ENCODE results near the gene ZNF354B.

Gene ZNF354B

DNA sequence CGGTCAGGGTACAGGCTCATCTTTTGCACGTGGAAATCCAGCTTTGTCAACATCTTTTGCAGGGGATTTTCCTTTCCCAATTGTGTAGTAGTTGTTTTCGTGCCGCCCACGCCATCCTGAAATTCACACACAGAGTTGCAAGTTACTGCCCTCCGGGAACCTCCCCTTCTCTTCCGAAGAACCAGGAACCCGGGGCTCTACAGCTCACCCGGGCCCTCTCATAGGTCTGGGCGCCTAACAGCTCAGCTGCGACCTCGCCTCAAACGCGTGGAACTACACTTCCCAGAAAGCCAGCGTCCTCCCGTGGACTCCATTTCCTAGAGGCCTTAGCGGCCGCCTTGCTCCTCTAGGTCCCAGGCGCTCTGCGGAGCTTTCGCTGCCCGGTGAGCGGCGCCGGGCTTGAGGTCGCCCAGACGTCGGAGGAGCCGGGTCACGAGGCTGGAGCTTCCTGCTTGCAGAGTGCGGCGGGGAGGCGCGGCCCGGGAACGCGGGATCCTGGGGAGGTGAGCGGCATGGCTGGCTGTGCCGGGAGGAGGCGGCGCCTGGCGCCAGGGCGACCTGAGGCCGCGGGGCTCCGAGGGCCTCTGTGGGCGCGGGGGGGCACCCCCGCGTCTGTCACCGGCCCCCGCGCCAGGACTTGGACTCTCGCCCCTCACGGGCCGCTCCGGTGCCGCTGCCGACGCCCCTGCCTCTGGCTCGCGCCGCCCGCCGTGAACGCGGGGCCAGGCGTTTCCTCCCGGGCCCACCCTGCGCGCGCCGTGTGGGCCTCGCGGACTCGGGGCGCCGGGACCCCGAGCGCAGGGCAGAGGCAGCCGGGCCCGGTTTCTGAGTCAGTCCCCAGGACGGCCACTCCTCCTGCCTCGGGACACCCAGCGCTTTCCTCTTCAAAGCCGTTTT, at the start of gene ZNF354B:
Gene ZNF354B (plus strand): TSS at position 329 of the 897 bp plus-strand sequence. CDS start 1,095 bp downstream, outside the sequence.
- peak; percentile 68 for DNase-seq (ENCODE audit: low read depth, low spot score)
- Histone ChIP-seq H3K9ac (ENCODE audit: insufficient read length) (peak within 1 kb of the TSS; percentile 85), H3K9me3 (ENCODE audit: low read depth, low read length) (peaks cover 22% of the 10 kb centered on the region), H3K27ac (0 out of 2 replicates have a peak within 1 kb of the TSS, but pooled peaks have one; percentile 25), H3K36me3 (ENCODE audit: insufficient read depth, low read length) (peaks cover 38% of the 10 kb centered on the region), H3K4me3 (peak within 1 kb of the TSS; percentile 95)
- TF ChIP-seq FOXP2 (optimal IDR thresholded peaks at IDR 0.05; ENCODE audit: control extremely low read depth, extremely low read length, insufficient read depth) = peak; percentile 78
- TF ChIP-seq POLR2AphosphoS5 (IDR thresholded peaks at IDR 0.05; ENCODE audit: borderline replicate concordance, low read depth, low read length) = peak; percentile 88
- no peak for TF ChIP-seq EZH2 (IDR thresholded peaks at IDR 0.05)

DNA sequence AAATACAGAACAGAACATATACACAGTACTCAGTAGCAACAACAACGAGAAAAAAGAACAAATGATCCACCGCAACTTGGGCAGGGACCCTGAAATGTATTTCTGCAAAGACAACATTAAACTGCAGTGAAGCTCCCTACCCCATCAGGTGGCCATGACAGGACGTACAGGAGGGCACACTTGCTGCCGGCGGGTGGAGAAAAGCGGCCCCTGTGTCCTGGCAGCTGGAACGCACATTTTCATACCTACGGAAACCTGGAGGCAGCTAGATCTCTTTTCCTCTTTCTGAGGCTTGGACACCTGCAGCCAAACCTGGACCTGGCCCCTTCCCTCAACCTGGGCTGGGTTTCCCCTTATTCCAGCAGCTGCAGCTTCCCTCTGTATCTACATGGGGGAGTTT, 42.2 kb upstream of the ZNF354B start:
- Histone ChIP-seq H3K4me3 (no peak overlapping the region), H3K36me3 (ENCODE audit: insufficient read depth, low read length) (no peaks in the 10 kb centered on the region), H3K27ac (no peak overlapping the region), H3K9me3 (ENCODE audit: low read depth, low read length) (no peaks in the 10 kb centered on the region), H3K9ac (ENCODE audit: insufficient read length) (no peak overlapping the region)
- DNase-seq (ENCODE audit: low read depth, low spot score) = no peak
- TF ChIP-seq FOXP2 (optimal IDR thresholded peaks at IDR 0.05; ENCODE audit: control extremely low read depth, extremely low read length, insufficient read depth) = no peak
- TF ChIP-seq POLR2AphosphoS5 (IDR thresholded peaks at IDR 0.05; ENCODE audit: borderline replicate concordance, low read depth, low read length) = no peak
- TF ChIP-seq EZH2 (IDR thresholded peaks at IDR 0.05) = no peak

DNA sequence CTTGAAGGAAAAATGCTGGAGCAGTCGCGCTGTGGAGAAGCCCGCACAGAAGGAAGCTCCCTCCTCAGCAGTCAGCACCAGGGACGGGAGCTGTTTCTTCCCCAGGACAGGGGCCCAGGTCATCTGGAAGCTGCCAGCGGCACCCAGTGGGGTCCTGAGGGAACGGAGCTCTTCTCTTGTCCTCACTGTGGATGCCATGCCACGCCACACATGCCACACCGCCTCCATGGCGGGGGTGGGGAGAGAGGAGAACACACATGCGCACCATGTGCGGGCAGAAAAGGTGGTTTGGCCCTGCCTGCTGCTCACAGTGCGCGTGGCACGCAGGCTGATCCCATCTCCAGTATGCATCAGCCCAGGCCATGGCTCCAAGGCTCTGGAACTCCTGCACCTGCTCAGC, 41.7 kb upstream of the ZNF354B start:
- Histone ChIP-seq H3K27ac (no peak overlapping the region), H3K9me3 (ENCODE audit: low read depth, low read length) (no peaks in the 10 kb centered on the region), H3K36me3 (ENCODE audit: insufficient read depth, low read length) (no peaks in the 10 kb centered on the region), H3K4me3 (no peak overlapping the region), H3K9ac (ENCODE audit: insufficient read length) (no peak overlapping the region)
- TF ChIP-seq FOXP2 (optimal IDR thresholded peaks at IDR 0.05; ENCODE audit: control extremely low read depth, extremely low read length, insufficient read depth) (no peak), POLR2AphosphoS5 (IDR thresholded peaks at IDR 0.05; ENCODE audit: borderline replicate concordance, low read depth, low read length) (no peak), EZH2 (IDR thresholded peaks at IDR 0.05) (no peak)
- DNase-seq (ENCODE audit: low read depth, low spot score) = no peak

DNA sequence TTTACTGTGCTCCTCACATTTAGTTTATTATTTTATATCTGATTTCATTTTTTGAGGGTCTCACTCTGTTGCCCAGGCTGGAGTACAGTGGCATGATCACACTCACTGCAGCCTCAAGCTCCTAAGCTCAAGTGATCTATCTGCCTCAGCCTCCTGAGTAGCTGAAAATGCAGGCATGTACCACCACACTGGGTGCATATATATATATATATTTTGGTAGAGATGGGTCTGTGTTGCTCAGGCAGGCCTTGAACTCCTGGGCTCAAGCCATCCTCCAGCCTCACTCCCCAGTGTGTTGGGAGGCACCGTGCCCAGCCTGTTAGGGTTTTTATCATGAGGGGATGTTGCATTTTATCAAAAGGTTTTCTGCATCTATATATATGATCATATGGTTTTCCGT, 39.8 kb upstream of the ZNF354B start:
- H3K9ac ChIP-seq (ENCODE audit: insufficient read length) = no peak overlapping the region
- no peak overlapping the region for H3K27ac ChIP-seq
- H3K9me3 ChIP-seq (ENCODE audit: low read depth, low read length) = no peaks in the 10 kb centered on the region
- no peak for TF ChIP-seq EZH2 (IDR thresholded peaks at IDR 0.05)
- TF ChIP-seq POLR2AphosphoS5 (IDR thresholded peaks at IDR 0.05; ENCODE audit: borderline replicate concordance, low read depth, low read length) = no peak
- TF ChIP-seq FOXP2 (optimal IDR thresholded peaks at IDR 0.05; ENCODE audit: control extremely low read depth, extremely low read length, insufficient read depth) = no peak
- no peaks in the 10 kb centered on the region for H3K36me3 ChIP-seq (ENCODE audit: insufficient read depth, low read length)
- no peak overlapping the region for H3K4me3 ChIP-seq
- no peak for DNase-seq (ENCODE audit: low read depth, low spot score)

DNA sequence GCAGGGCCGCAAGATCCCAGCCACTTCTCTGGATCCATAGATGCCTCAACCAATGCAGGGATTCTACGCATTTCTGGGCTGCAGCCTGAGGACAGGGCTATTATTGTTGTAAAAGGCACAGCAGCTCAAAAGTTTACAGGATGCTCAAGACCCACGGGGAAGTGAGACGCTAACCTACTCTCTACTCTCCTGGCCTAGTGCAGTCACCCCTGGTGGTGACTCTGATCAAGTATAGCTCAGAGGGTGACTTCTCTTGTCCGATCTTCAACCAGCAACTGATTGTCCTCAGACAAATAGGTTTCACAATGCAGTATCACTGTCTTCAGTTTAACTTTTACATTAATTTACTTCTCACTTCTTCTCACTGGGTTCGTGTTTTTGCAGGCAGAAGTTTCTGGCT, 34.3 kb upstream of the ZNF354B start:
- Histone ChIP-seq H3K27ac (no peak overlapping the region), H3K9me3 (ENCODE audit: low read depth, low read length) (no peaks in the 10 kb centered on the region), H3K4me3 (no peak overlapping the region), H3K9ac (ENCODE audit: insufficient read length) (no peak overlapping the region), H3K36me3 (ENCODE audit: insufficient read depth, low read length) (no peaks in the 10 kb centered on the region)
- no peak for TF ChIP-seq POLR2AphosphoS5 (IDR thresholded peaks at IDR 0.05; ENCODE audit: borderline replicate concordance, low read depth, low read length)
- no peak for TF ChIP-seq EZH2 (IDR thresholded peaks at IDR 0.05)
- no peak for TF ChIP-seq FOXP2 (optimal IDR thresholded peaks at IDR 0.05; ENCODE audit: control extremely low read depth, extremely low read length, insufficient read depth)
- DNase-seq (ENCODE audit: low read depth, low spot score) = no peak

DNA sequence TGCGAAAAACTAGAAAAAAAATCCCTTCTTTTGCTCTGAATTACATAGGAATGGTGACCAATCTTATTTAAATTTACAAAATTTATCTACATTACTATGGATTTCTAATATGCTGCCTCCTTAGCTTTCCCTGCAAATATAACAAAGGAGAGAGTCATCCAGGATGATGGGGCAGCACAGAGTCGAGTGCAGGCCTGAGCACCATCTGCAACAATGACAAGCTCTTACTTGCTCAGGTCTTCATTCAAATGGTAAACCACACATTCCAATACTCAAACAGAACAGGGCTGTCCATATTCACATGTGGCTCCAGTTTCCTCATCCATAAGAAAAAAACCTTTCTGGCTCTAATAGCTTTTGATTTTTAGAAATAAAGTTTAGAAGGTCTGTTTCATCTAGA, 33.5 kb upstream of the ZNF354B start:
- Histone ChIP-seq H3K36me3 (ENCODE audit: insufficient read depth, low read length) (no peaks in the 10 kb centered on the region), H3K9ac (ENCODE audit: insufficient read length) (no peak overlapping the region), H3K4me3 (no peak overlapping the region), H3K27ac (no peak overlapping the region), H3K9me3 (ENCODE audit: low read depth, low read length) (no peaks in the 10 kb centered on the region)
- TF ChIP-seq POLR2AphosphoS5 (IDR thresholded peaks at IDR 0.05; ENCODE audit: borderline replicate concordance, low read depth, low read length) = no peak
- no peak for TF ChIP-seq EZH2 (IDR thresholded peaks at IDR 0.05)
- no peak for TF ChIP-seq FOXP2 (optimal IDR thresholded peaks at IDR 0.05; ENCODE audit: control extremely low read depth, extremely low read length, insufficient read depth)
- no peak for DNase-seq (ENCODE audit: low read depth, low spot score)

DNA sequence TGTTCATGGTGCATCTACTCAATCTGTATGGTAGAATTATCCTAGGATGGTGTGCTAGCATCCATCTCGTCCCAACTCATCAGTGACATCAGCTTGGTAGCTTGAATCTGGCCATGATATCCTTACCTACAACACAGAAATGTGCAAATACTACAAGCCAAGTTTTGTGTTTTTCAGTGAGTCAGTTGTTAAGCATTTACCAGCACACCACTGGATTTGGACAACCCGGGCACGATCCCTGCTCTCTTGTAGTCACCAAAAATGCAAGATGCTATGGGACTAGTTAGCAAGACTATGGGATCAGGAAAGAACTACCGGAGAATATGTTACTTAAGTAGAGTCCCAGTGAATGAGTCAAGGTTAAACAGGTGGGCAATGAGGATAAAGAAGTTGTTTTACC, 32.1 kb upstream of the ZNF354B start:
- H3K27ac ChIP-seq = no peak overlapping the region
- no peaks in the 10 kb centered on the region for H3K36me3 ChIP-seq (ENCODE audit: insufficient read depth, low read length)
- DNase-seq (ENCODE audit: low read depth, low spot score) = no peak
- no peak overlapping the region for H3K4me3 ChIP-seq
- no peaks in the 10 kb centered on the region for H3K9me3 ChIP-seq (ENCODE audit: low read depth, low read length)
- no peak overlapping the region for H3K9ac ChIP-seq (ENCODE audit: insufficient read length)
- TF ChIP-seq FOXP2 (optimal IDR thresholded peaks at IDR 0.05; ENCODE audit: control extremely low read depth, extremely low read length, insufficient read depth) (no peak), EZH2 (IDR thresholded peaks at IDR 0.05) (no peak), POLR2AphosphoS5 (IDR thresholded peaks at IDR 0.05; ENCODE audit: borderline replicate concordance, low read depth, low read length) (no peak)

DNA sequence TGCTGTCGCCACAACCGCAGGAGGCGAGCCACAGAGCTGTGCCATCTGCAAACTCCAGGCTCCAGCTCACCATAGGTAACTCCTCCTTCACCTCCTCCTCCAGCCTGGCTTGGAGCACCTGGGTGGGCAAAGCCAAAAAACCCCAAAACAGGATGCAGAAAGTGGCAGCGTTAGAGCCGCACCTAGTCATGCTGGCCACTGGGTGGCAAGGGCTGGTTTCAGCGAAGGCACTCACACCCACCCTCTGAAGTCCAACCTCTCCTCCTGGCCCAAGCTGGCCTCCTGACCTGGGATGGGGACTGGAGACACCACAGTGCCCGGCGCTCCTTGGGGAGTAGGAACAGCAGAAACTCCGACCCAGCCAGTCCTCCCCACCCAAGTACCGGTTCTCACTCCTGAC, 28.7 kb upstream of the ZNF354B start:
- DNase-seq (ENCODE audit: low read depth, low spot score) = no peak
- H3K9ac ChIP-seq (ENCODE audit: insufficient read length) = no peak overlapping the region
- TF ChIP-seq POLR2AphosphoS5 (IDR thresholded peaks at IDR 0.05; ENCODE audit: borderline replicate concordance, low read depth, low read length) = no peak
- no peak for TF ChIP-seq FOXP2 (optimal IDR thresholded peaks at IDR 0.05; ENCODE audit: control extremely low read depth, extremely low read length, insufficient read depth)
- TF ChIP-seq EZH2 (IDR thresholded peaks at IDR 0.05) = no peak
- no peaks in the 10 kb centered on the region for H3K9me3 ChIP-seq (ENCODE audit: low read depth, low read length)
- no peak overlapping the region for H3K4me3 ChIP-seq
- no peaks in the 10 kb centered on the region for H3K36me3 ChIP-seq (ENCODE audit: insufficient read depth, low read length)
- no peak overlapping the region for H3K27ac ChIP-seq
